Measurements from ENCODE around the gene BSND.

Gene BSND

DNA sequence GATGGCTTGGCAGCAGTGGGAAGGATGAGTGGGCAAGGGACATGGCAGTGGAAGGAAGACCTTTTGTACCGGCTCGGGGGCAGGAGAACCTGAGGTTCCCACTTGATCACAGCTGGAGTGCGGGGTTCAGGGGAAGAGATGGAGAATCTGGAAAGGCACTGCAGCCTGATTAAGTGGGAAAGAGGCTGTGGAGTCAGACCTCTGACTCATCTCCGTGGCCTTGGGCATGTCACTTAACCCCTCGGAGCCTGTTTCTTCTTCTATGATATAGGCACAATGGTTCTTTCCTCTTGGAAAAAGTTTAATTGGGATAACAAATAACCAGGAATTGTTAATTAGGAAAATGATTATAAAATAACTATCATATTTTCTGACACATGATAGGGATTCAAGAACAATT is 31.4 kb upstream of the BSND start:
- H3K9me3 ChIP-seq (ENCODE audit: control insufficient read depth, insufficient read depth, low read depth, low read length) = no peaks in the 10 kb centered on the region
- no peaks in the 10 kb centered on the region for H3K4me1 ChIP-seq (ENCODE audit: control insufficient read depth, insufficient read depth, low read length)
- no peak overlapping the region for H3K4me3 ChIP-seq (ENCODE audit: low read depth, low read length)
- ChIA-PET CTCF (no interaction called here), POLR2A (no interaction called here)
- no peak overlapping the region for H3K27ac ChIP-seq (ENCODE audit: extremely low read depth, low read depth, low read length)
- no peaks in the 10 kb centered on the region for H3K36me3 ChIP-seq (ENCODE audit: control insufficient read depth in 2 of 2, insufficient read depth in 1 of 2, low read length in 2 of 2)
- TF ChIP-seq, protein P1, sequence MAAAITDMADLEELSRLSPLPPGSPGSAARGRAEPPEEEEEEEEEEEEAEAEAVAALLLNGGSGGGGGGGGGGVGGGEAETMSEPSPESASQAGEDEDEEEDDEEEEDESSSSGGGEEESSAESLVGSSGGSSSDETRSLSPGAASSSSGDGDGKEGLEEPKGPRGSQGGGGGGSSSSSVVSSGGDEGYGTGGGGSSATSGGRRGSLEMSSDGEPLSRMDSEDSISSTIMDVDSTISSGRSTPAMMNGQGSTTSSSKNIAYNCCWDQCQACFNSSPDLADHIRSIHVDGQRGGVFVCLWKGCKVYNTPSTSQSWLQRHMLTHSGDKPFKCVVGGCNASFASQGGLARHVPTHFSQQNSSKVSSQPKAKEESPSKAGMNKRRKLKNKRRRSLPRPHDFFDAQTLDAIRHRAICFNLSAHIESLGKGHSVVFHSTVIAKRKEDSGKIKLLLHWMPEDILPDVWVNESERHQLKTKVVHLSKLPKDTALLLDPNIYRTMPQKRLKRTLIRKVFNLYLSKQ (tag by site-specific recombination; IDR thresholded peaks at IDR 0.05; ENCODE audit: borderline replicate concordance) = no peak
- TF ChIP-seq ZNF391 (tag by site-specific recombination; IDR thresholded peaks at IDR 0.05; ENCODE audit: borderline replicate concordance, low read depth) (no peak), ZNF292 (tag by site-specific recombination; IDR thresholded peaks at IDR 0.05; ENCODE audit: borderline replicate concordance, low read depth) (no peak), ZNF19 (tag by site-specific recombination; IDR thresholded peaks at IDR 0.05; ENCODE audit: low read depth) (no peak), ZNF16 (tag by site-specific recombination; IDR thresholded peaks at IDR 0.05; ENCODE audit: low read depth) (no peak), SCRT2 (tag by site-specific recombination; IDR thresholded peaks at IDR 0.05) (no peak), GFI1B (tag by site-specific recombination; IDR thresholded peaks at IDR 0.05) (no peak), ZNF211 (tag by site-specific recombination; IDR thresholded peaks at IDR 0.05; ENCODE audit: low read depth) (no peak), ZNF830 (tag by site-specific recombination; IDR thresholded peaks at IDR 0.05; ENCODE audit: low read depth) (no peak), ZNF776 (tag by site-specific recombination; IDR thresholded peaks at IDR 0.05; ENCODE audit: borderline replicate concordance) (no peak), ZNF600 (tag by site-specific recombination; IDR thresholded peaks at IDR 0.05) (no peak), ZBTB21 (tag by site-specific recombination; IDR thresholded peaks at IDR 0.05) (no peak), ZNF324 (tag by site-specific recombination; IDR thresholded peaks at IDR 0.05) (no peak), SP7 (tag by site-specific recombination; IDR thresholded peaks at IDR 0.05) (no peak), HIC1 (tag by site-specific recombination; IDR thresholded peaks at IDR 0.05) (no peak), FEZF1 (tag by site-specific recombination; IDR thresholded peaks at IDR 0.05) (no peak), ZSCAN16 (tag by site-specific recombination; IDR thresholded peaks at IDR 0.05) (no peak), ZNF404 (tag by site-specific recombination; IDR thresholded peaks at IDR 0.05) (no peak), PRDM10 (tag by site-specific recombination; IDR thresholded peaks at IDR 0.05) (no peak)
- TF ChIP-seq, protein P2, sequence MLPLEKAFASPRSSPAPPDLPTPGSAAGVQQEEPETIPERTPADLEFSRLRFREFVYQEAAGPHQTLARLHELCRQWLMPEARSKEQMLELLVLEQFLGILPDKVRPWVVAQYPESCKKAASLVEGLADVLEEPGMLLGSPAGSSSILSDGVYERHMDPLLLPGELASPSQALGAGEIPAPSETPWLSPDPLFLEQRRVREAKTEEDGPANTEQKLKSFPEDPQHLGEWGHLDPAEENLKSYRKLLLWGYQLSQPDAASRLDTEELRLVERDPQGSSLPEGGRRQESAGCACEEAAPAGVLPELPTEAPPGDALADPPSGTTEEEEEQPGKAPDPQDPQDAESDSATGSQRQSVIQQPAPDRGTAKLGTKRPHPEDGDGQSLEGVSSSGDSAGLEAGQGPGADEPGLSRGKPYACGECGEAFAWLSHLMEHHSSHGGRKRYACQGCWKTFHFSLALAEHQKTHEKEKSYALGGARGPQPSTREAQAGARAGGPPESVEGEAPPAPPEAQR (tag by site-specific recombination; IDR thresholded peaks at IDR 0.05) = no peak

Measured in HEK293 (cell line).